Measurements from ENCODE around the gene TCP1. TPM values are rescaled to one million over a fixed set of nuclear protein-coding genes. Genes with fewer than 3 reads are reported as not detected.

The TCP1 gene
- total RNA-seq, 1 experiment from 2014 or later = 528 TPM

- H3K36me3 ChIP-seq (ENCODE audit: insufficient read depth, low read length, poor library complexity, severe bottlenecking) = no peaks in the 10 kb centered on the region
- H3K27ac ChIP-seq (ENCODE audit: low read depth, low read length, poor library complexity, severe bottlenecking) = no peak overlapping the region
- BruUV-seq (replicated peaks) = no TSS peak
- TF ChIP-seq EZH2 (IDR thresholded peaks at IDR 0.05; ENCODE audit: borderline replicate concordance, low read depth, low read length, poor library complexity, severe bottlenecking) (no peak), CTCF (conservative IDR thresholded peaks at IDR 0.05; ENCODE audit: low read depth, low read length) (no peak)
- H3K4me1 ChIP-seq (ENCODE audit: insufficient read depth, low read length, poor library complexity, severe bottlenecking) = no peaks in the 10 kb centered on the region
- ChIA-PET POLR2A (ENCODE audit: low non-redundant PET) (no interaction called here), CTCF (no interaction called here)
- intact Hi-C loops (cut with micrococcal nuclease; ENCODE audit: unreplicated experiment) = no loop called here
- no peak for DNase-seq (ENCODE audit: low spot score)
- H3K4me3 ChIP-seq (ENCODE audit: low read depth, low read length, poor library complexity, severe bottlenecking) = no peak overlapping the region
- H3K27me3 ChIP-seq (replicated peaks; ENCODE audit: insufficient read depth, low read depth, low read length, poor library complexity) = no peaks in the 10 kb centered on the region
- no peaks in the 10 kb centered on the region for H3K9me3 ChIP-seq (ENCODE audit: low read depth, low read length, poor library complexity, severe bottlenecking)
Observed at GRCh38 chr6:159821122-159821521, 31.7 kb upstream of the TCP1 start.

GRCh38 chr6:159819932-159820640, 30.7 kb upstream of the TCP1 start:
- no peaks in the 10 kb centered on the region for H3K27me3 ChIP-seq (replicated peaks; ENCODE audit: insufficient read depth, low read depth, low read length, poor library complexity)
- POLR2A ChIA-PET (ENCODE audit: low non-redundant PET) = no interaction called here
- TF ChIP-seq EZH2 (IDR thresholded peaks at IDR 0.05; ENCODE audit: borderline replicate concordance, low read depth, low read length, poor library complexity, severe bottlenecking) (no peak), CTCF (conservative IDR thresholded peaks at IDR 0.05; ENCODE audit: low read depth, low read length) (no peak)
- H3K4me3 ChIP-seq (ENCODE audit: low read depth, low read length, poor library complexity, severe bottlenecking) = no peak overlapping the region
- no peaks in the 10 kb centered on the region for H3K36me3 ChIP-seq (ENCODE audit: insufficient read depth, low read length, poor library complexity, severe bottlenecking)
- no peaks in the 10 kb centered on the region for H3K9me3 ChIP-seq (ENCODE audit: low read depth, low read length, poor library complexity, severe bottlenecking)
- no peak for DNase-seq (ENCODE audit: low spot score)
- CTCF ChIA-PET = no interaction called here
- H3K4me1 ChIP-seq (ENCODE audit: insufficient read depth, low read length, poor library complexity, severe bottlenecking) = no peaks in the 10 kb centered on the region
- intact Hi-C loops (cut with micrococcal nuclease; ENCODE audit: unreplicated experiment) = no loop called here
- no TSS peak for BruUV-seq (replicated peaks)
- H3K27ac ChIP-seq (ENCODE audit: low read depth, low read length, poor library complexity, severe bottlenecking) = no peak overlapping the region

- no peaks in the 10 kb centered on the region for H3K4me1 ChIP-seq (ENCODE audit: insufficient read depth, low read length, poor library complexity, severe bottlenecking)
- ChIA-PET POLR2A (ENCODE audit: low non-redundant PET) (no interaction called here), CTCF (no interaction called here)
- H3K27ac ChIP-seq (ENCODE audit: low read depth, low read length, poor library complexity, severe bottlenecking) = no peak overlapping the region
- H3K4me3 ChIP-seq (ENCODE audit: low read depth, low read length, poor library complexity, severe bottlenecking) = no peak overlapping the region
- no peak for TF ChIP-seq CTCF (conservative IDR thresholded peaks at IDR 0.05; ENCODE audit: low read depth, low read length)
- intact Hi-C loops (cut with micrococcal nuclease; ENCODE audit: unreplicated experiment) = no loop called here
- no peaks in the 10 kb centered on the region for H3K36me3 ChIP-seq (ENCODE audit: insufficient read depth, low read length, poor library complexity, severe bottlenecking)
- BruUV-seq (replicated peaks) = no TSS peak
- H3K9me3 ChIP-seq (ENCODE audit: low read depth, low read length, poor library complexity, severe bottlenecking) = no peaks in the 10 kb centered on the region
- H3K27me3 ChIP-seq (replicated peaks; ENCODE audit: insufficient read depth, low read depth, low read length, poor library complexity) = no peaks in the 10 kb centered on the region
- no peak for DNase-seq (ENCODE audit: low spot score)
Observed at GRCh38 chr6:159819098-159819497, 29.7 kb upstream of the TCP1 start.
